Measurements from ENCODE around the gene NDUFAF8. TPM values are rescaled to one million over a fixed set of nuclear protein-coding genes. Genes with fewer than 3 reads are reported as not detected.

The NDUFAF8 gene
- total RNA-seq, 1 experiment from 2014 or later: 60.1 TPM

DNA sequence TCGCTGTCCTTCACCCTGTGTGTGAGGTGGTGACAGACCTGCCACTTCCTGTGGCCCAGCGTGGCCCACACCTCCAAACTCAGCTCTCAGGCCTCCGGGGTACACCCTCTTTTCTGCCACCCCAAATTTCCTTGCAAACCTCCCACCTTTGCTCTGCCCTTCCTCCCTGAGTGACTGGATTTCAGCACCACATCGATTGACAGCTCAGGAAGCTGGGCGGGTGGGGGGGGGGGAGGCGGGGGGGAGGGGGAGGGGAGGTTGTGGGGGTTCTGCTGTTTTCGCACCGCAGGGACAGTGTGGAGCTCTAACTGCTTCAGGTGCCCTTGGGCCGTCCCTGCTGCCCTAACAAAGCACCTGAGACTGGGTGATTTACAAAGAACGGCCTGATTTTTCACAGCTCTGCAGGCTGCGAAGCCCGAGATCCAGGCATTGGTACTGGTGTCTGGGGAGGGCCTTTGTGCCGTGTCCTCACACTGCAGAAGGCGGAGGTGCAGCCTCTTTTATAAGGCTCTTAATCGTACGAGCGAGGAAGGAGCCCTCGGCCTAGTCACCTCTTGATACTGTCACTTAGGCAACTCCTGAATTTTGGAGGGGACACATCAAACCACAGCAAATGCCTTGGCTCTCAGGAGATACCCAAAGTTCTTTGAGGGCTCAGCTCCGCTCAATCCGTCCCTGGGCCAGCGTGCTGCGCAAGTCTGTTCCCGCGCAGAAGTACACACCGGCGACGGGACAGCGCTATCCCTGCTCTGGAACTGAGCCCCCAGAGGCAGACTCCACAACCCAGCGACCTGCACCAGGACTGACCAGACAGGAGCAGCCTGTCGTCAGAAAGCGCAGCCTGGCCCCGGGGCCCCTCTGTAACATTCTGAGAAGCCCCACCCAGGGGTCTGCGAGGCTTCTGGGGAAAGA lies 3.6 kb downstream of the NDUFAF8 start:
- peaks cover 18 to 30% of the 10 kb centered on the region in 2 experiments for H3K4me1 Mint-ChIP-seq

More for the DNA sequence above, 3.6 kb downstream of the NDUFAF8 start:
- Histone ChIP-seq H3K9ac (ENCODE audit: extremely low read depth, insufficient read length, low read length) (no peak overlapping the region), H3K79me1 (ENCODE audit: insufficient read depth, low read depth, low read length, poor library complexity, severe bottlenecking) (peaks cover 3% of the 10 kb centered on the region), H2BK20ac (ENCODE audit: low read depth, low read length, poor library complexity, severe bottlenecking) (no peak overlapping the region), H4K20me1 (ENCODE audit: control insufficient read depth, insufficient read depth, insufficient read length) (peaks cover 3% of the 10 kb centered on the region), H3K18ac (ENCODE audit: insufficient read length, low read depth, low read length) (no peak overlapping the region), H2BK12ac (ENCODE audit: insufficient read length, low read depth, low read length) (no peak overlapping the region), H2BK15ac (ENCODE audit: low read depth, low read length) (no peak overlapping the region), H4K5ac (ENCODE audit: insufficient read length, low read depth, low read length) (no peak overlapping the region), H2BK5ac (ENCODE audit: insufficient read length, low read length) (no peak overlapping the region), H3K23ac (ENCODE audit: insufficient read length, low read depth, low read length) (no peak overlapping the region), H3K23me2 (ENCODE audit: insufficient read length, low read depth, low read length, poor library complexity, severe bottlenecking) (peaks cover 12% of the 10 kb centered on the region), H3K14ac (ENCODE audit: insufficient read depth, low read length) (peak overlapping the region; percentile 14; the same call in 1 of the 2 replicates), H3T11ph (ENCODE audit: low read length) (no peak overlapping the region), H3K4me2 (ENCODE audit: insufficient read depth, insufficient read length, low read length) (no peak overlapping the region), H3K27me3 (ENCODE audit: insufficient read depth, low read length) (no peaks in the 10 kb centered on the region), H2AK5ac (ENCODE audit: insufficient read length, low read length) (no peak overlapping the region), H3K79me2 (ENCODE audit: insufficient read depth, low read length) (peaks cover 2% of the 10 kb centered on the region; the same call in 1 of the 2 replicates), H3K4ac (ENCODE audit: low read depth, low read length) (no peak overlapping the region), H4K91ac (ENCODE audit: insufficient read length, low read depth, low read length) (no peak overlapping the region), H2BK120ac (ENCODE audit: low read depth, low read length, poor library complexity, severe bottlenecking) (no peak overlapping the region), H3K56ac (ENCODE audit: insufficient read length, low read depth, low read length) (no peak overlapping the region), H3K9me3 (ENCODE audit: control insufficient read depth, low read depth, low read length) (no peaks in the 10 kb centered on the region), H2AFZ (ENCODE audit: low read length) (no peak overlapping the region), H3K4me1 (ENCODE audit: insufficient read depth, low read length) (no peaks in the 10 kb centered on the region), H3K27ac (ENCODE audit: insufficient read length, low read depth, low read length) (no peak overlapping the region), H4K8ac (replicated peaks; ENCODE audit: insufficient read length, low read depth, low read length) (no peak overlapping the region)
- Mint-ChIP-seq H3K36me3 (ENCODE audit: insufficient read depth in 1 of 3, low read depth in 3 of 3) (peaks cover 2 to 15% (median 9%) of the 10 kb centered on the region in 3 experiments; a peak in 6 of 7 replicates), H3K27me3 (ENCODE audit: low read depth) (peaks cover 3% of the 10 kb centered on the region), H3K4me3 (peak overlapping the region in 1 of 2 experiments; percentile 31; a peak in 1 of 5 replicates), H3K9me3 (no peaks in the 10 kb centered on the region; a peak in 2 of 5 replicates), H3K27ac (0 out of 7 replicates have a peak overlapping the region, but pooled peaks of 2 of the 3 experiments have one; percentile 13 to 54)
- TF ChIP-seq, protein P1, sequence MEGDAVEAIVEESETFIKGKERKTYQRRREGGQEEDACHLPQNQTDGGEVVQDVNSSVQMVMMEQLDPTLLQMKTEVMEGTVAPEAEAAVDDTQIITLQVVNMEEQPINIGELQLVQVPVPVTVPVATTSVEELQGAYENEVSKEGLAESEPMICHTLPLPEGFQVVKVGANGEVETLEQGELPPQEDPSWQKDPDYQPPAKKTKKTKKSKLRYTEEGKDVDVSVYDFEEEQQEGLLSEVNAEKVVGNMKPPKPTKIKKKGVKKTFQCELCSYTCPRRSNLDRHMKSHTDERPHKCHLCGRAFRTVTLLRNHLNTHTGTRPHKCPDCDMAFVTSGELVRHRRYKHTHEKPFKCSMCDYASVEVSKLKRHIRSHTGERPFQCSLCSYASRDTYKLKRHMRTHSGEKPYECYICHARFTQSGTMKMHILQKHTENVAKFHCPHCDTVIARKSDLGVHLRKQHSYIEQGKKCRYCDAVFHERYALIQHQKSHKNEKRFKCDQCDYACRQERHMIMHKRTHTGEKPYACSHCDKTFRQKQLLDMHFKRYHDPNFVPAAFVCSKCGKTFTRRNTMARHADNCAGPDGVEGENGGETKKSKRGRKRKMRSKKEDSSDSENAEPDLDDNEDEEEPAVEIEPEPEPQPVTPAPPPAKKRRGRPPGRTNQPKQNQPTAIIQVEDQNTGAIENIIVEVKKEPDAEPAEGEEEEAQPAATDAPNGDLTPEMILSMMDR (conservative IDR thresholded peaks at IDR 0.05): no peak
- no peak for DNase-seq
- no CpG with 5 or more reads among the region's 33 CpGs for WGBS (ENCODE audit: extremely low coverage, insufficient read length, low lambda C conversion rate)
